GM23338 (cell line): ENCODE results near the gene METRN. TPM values are rescaled to one million over a fixed set of nuclear protein-coding genes. Genes with fewer than 3 reads are reported as not detected.

Source experiments
- ATAC-seq: fragments of 200-7000 bp; cut with Tn5 transposase; 3 replicates; pipeline ENCODE4 v1.9.1; 2020
- DNase-seq: peaks from one replicate; pipeline ENCODE4 v3.0.0-alpha.2; 2015; ENCODE audit warnings: low spot score
- H2AFZ ChIP-seq: fragments of 200-600 bp; sonication (generic); 2 replicates; pipeline ENCODE4 v1.8.0; 2016; ENCODE audit warnings: antibody characterized with exemption, mild to moderate bottlenecking, moderate library complexity
- H3F3A ChIP-seq: fragments of 200-600 bp; sonication (generic); replicated peaks from 2 replicates; pipeline ENCODE4 v1.8.0; 2017; ENCODE audit warnings: antibody characterized with exemption, mixed run types, low read depth
- H3K27ac ChIP-seq: fragments of 200-600 bp; sonication (generic); 2 replicates; pipeline ENCODE4 v1.6.1; 2016; ENCODE audit warnings: low read depth
- H3K27me3 ChIP-seq: fragments of 200-600 bp; sonication (generic); 2 replicates; pipeline ENCODE4 v1.8.0; 2016; ENCODE audit warnings: mild to moderate bottlenecking, mixed run types, moderate library complexity; ENCODE audit not compliant: insufficient read depth
- H3K36me3 ChIP-seq: fragments of 200-600 bp; sonication (generic); 2 replicates; pipeline ENCODE4 v1.8.0; 2016; ENCODE audit warnings: mild to moderate bottlenecking; ENCODE audit not compliant: insufficient read depth
- H3K4me1 ChIP-seq: fragments of 200-600 bp; sonication (generic); 2 replicates; pipeline ENCODE4 v1.8.0; 2016; ENCODE audit warnings: mild to moderate bottlenecking, moderate library complexity; ENCODE audit not compliant: insufficient read depth
- H3K4me2 ChIP-seq: fragments of 200-600 bp; sonication (generic); 2 replicates; pipeline ENCODE4 v1.7.1; 2017; ENCODE audit warnings: mixed run types
- H3K4me3 ChIP-seq: fragments of 200-600 bp; sonication (generic); 2 replicates; pipeline ENCODE4 v1.6.1; 2016; ENCODE audit warnings: mixed run types
- H3K79me2 ChIP-seq: fragments of 200-600 bp; sonication (generic); replicated peaks from 2 replicates; pipeline ENCODE4 v1.8.0; 2017; ENCODE audit warnings: mild to moderate bottlenecking; ENCODE audit not compliant: insufficient read depth
- H3K9me2 ChIP-seq: fragments of 200-600 bp; sonication (generic); 2 replicates; pipeline ENCODE4 v1.8.0; 2017; ENCODE audit not compliant: insufficient read depth
- H4K20me1 ChIP-seq: fragments of 200-600 bp; sonication (generic); replicated peaks from 2 replicates; pipeline ENCODE4 v1.8.0; 2017; ENCODE audit warnings: mild to moderate bottlenecking; ENCODE audit not compliant: insufficient read depth
- H3K27ac Mint-ChIP-seq: 2 replicates; pipeline ENCODE4 v1.8.0; 2020; ENCODE audit warnings: inconsistent platforms, mild to moderate bottlenecking, moderate library complexity, mixed read lengths
- H3K27me3 Mint-ChIP-seq: 3 replicates; pipeline ENCODE4 v1.8.0; 2022; ENCODE audit warnings: low read depth, mild to moderate bottlenecking, moderate library complexity, mixed read lengths, inconsistent platforms; ENCODE audit not compliant: insufficient read depth, poor library complexity
- H3K36me3 Mint-ChIP-seq: 3 replicates; pipeline ENCODE4 v1.8.0; 2021; ENCODE audit warnings: low read depth, mild to moderate bottlenecking, inconsistent platforms, moderate library complexity, mixed read lengths
- H3K4me1 Mint-ChIP-seq: 3 replicates; pipeline ENCODE4 v1.8.0; 2020; ENCODE audit warnings: mild to moderate bottlenecking, inconsistent platforms, mixed read lengths
- H3K4me3 Mint-ChIP-seq: 3 replicates; pipeline ENCODE4 v1.8.0; 2021; ENCODE audit warnings: moderate library complexity, mild to moderate bottlenecking, inconsistent platforms, mixed read lengths
- H3K9me3 Mint-ChIP-seq: 3 replicates; pipeline ENCODE4 v1.8.0; 2020; ENCODE audit warnings: moderate library complexity, mild to moderate bottlenecking, inconsistent platforms, mixed read lengths
- EZH2 ChIP-seq: fragments of 200-600 bp; sonication (generic); IDR thresholded peaks from one replicate; pipeline ENCODE4 v1.8.0; 2017; ENCODE audit warnings: antibody characterized with exemption, mild to moderate bottlenecking, low read depth; ENCODE audit not compliant: unreplicated experiment
- NANOG ChIP-seq: IDR thresholded peaks from 2 replicates; pipeline ENCODE4 v1.6.1; 2016; ENCODE audit warnings: antibody characterized with exemption, borderline replicate concordance
- REST ChIP-seq: IDR thresholded peaks from one replicate; pipeline ENCODE4 v1.6.1; 2018; ENCODE audit warnings: antibody characterized with exemption; ENCODE audit not compliant: unreplicated experiment
- ZNF114 ChIP-seq: fragments of 250-450 bp; sonication (Bioruptor Pico); IDR thresholded peaks from 2 replicates; pipeline ENCODE4 v1.5.0; 2020; ENCODE audit warnings: mild to moderate bottlenecking, moderate library complexity
- ZNF331 ChIP-seq: fragments of 250-450 bp; sonication (Bioruptor Pico); IDR thresholded peaks from 2 replicates; pipeline ENCODE4 v1.5.0; 2020; ENCODE audit warnings: low read depth, mild to moderate bottlenecking, moderate library complexity
- polyA plus RNA-seq: library from polyadenylated mRNA; unstranded; fragments of >200 nt; fragmentation: Nextera tagmentation; extraction: Ambion mirVana; gene quantifications from 2 replicates; pipeline ENCODE4 v1.2.1, GENCODE V29; 2016
- total RNA-seq: library from RNA; depleted of rRNA; stranded (reverse); fragments of >200 nt; shearing (Covaris generic); gene quantifications from 2 replicates; pipeline ENCODE4 v1.2.3, GENCODE V29; 2014
- TF ChIP-seq, protein P1 (sequence below): fragments of 250-450 bp; sonication (Bioruptor Pico); IDR thresholded peaks from 2 replicates; pipeline ENCODE4 v1.5.0; 2020; ENCODE audit warnings: mild to moderate bottlenecking, moderate library complexity

The METRN gene
- total and polyA plus RNA-seq, 2 experiments from 2014 or later, result 18.7 to 33.0 TPM

DNA sequence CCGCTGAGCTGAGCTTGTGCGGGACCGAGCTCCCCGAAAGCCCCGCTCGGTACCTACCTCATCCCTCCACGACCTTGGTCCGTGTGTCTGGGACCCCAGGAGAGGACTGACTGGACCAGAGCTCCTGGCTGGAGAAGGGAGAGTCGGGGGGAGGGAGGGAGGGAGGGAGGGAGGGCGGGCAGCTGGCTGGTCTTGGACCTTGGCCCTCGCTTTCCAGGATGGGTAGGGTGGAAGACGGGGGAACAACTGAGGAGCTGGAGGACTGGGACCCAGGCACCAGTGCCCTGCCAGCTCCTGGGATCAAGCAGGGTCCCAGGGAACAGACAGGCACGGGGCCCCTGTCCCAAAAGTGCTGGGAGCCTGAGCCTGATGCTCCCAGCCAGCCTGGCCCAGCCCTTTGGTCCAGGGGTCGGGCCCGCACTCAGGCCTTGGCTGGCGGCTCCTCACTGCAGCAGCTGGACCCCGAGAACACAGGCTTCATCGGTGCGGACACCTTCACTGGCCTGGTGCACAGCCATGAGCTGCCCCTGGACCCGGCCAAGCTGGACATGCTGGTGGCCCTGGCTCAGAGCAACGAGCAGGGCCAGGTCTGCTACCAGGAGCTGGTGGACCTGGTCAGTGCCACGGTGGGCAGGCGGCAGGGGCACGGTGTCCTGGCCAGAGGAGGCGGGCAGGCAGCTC, 38.9 kb upstream of the METRN start (continued):
- TF ChIP-seq EZH2, result no peak
- no peak for TF ChIP-seq REST
- no peak for TF ChIP-seq ZNF331 (CRISPR knock-in tag)

- H3K79me2 ChIP-seq, result peaks cover 9% of the 10 kb centered on the region; the same call in 1 of the 2 replicates
- no peaks in the 10 kb centered on the region for H3K36me3 ChIP-seq
- Mint-ChIP-seq H3K36me3 (peaks cover 13% of the 10 kb centered on the region), H3K4me1 (peaks cover 23% of the 10 kb centered on the region), H3K27ac (no peak overlapping the region; the same call in 1 of the 2 replicates), H3K27me3 (peaks cover 15% of the 10 kb centered on the region), H3K4me3 (peak overlapping the region; percentile 36; the same call in 2 of the 3 replicates), H3K9me3 (no peaks in the 10 kb centered on the region; the same call in 2 of the 3 replicates)
- H3K4me1 ChIP-seq, result peaks cover 11% of the 10 kb centered on the region; the same call in 1 of the 2 replicates
- H3K27ac ChIP-seq, result no peak overlapping the region
- peaks cover 23% of the 10 kb centered on the region for H3F3A ChIP-seq
- no peaks in the 10 kb centered on the region for H3K27me3 ChIP-seq
- TF ChIP-seq ZNF331 (CRISPR knock-in tag) (no peak), REST (no peak), ZNF114 (CRISPR knock-in tag) (no peak), NANOG (no peak)
- TF ChIP-seq, protein P1, sequence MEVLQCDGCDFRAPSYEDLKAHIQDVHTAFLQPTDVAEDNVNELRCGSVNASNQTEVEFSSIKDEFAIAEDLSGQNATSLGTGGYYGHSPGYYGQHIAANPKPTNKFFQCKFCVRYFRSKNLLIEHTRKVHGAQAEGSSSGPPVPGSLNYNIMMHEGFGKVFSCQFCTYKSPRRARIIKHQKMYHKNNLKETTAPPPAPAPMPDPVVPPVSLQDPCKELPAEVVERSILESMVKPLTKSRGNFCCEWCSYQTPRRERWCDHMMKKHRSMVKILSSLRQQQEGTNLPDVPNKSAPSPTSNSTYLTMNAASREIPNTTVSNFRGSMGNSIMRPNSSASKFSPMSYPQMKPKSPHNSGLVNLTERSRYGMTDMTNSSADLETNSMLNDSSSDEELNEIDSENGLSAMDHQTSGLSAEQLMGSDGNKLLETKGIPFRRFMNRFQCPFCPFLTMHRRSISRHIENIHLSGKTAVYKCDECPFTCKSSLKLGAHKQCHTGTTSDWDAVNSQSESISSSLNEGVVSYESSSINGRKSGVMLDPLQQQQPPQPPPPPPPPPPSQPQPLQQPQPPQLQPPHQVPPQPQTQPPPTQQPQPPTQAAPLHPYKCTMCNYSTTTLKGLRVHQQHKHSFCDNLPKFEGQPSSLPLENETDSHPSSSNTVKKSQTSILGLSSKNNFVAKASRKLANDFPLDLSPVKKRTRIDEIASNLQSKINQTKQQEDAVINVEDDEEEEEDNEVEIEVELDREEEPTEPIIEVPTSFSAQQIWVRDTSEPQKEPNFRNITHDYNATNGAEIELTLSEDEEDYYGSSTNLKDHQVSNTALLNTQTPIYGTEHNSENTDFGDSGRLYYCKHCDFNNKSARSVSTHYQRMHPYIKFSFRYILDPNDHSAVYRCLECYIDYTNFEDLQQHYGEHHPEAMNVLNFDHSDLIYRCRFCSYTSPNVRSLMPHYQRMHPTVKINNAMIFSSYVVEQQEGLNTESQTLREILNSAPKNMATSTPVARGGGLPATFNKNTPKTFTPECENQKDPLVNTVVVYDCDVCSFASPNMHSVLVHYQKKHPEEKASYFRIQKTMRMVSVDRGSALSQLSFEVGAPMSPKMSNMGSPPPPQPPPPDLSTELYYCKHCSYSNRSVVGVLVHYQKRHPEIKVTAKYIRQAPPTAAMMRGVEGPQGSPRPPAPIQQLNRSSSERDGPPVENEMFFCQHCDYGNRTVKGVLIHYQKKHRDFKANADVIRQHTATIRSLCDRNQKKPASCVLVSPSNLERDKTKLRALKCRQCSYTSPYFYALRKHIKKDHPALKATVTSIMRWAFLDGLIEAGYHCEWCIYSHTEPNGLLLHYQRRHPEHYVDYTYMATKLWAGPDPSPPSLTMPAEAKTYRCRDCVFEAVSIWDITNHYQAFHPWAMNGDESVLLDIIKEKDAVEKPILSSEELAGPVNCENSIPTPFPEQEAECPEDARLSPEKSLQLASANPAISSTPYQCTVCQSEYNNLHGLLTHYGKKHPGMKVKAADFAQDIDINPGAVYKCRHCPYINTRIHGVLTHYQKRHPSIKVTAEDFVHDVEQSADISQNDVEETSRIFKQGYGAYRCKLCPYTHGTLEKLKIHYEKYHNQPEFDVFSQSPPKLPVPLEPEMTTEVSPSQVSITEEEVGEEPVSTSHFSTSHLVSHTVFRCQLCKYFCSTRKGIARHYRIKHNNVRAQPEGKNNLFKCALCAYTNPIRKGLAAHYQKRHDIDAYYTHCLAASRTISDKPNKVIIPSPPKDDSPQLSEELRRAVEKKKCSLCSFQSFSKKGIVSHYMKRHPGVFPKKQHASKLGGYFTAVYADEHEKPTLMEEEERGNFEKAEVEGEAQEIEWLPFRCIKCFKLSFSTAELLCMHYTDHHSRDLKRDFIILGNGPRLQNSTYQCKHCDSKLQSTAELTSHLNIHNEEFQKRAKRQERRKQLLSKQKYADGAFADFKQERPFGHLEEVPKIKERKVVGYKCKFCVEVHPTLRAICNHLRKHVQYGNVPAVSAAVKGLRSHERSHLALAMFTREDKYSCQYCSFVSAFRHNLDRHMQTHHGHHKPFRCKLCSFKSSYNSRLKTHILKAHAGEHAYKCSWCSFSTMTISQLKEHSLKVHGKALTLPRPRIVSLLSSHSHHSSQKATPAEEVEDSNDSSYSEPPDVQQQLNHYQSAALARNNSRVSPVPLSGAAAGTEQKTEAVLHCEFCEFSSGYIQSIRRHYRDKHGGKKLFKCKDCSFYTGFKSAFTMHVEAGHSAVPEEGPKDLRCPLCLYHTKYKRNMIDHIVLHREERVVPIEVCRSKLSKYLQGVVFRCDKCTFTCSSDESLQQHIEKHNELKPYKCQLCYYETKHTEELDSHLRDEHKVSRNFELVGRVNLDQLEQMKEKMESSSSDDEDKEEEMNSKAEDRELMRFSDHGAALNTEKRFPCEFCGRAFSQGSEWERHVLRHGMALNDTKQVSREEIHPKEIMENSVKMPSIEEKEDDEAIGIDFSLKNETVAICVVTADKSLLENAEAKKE (CRISPR knock-in tag), result no peak
- no peaks in the 10 kb centered on the region for H3K9me2 ChIP-seq
- H2AFZ ChIP-seq, result no peak overlapping the region
- peak overlapping the region; percentile 74; the same call in 1 of the 2 replicates for H3K4me2 ChIP-seq
- no peak overlapping the region; the same call in 1 of the 2 replicates for H3K4me3 ChIP-seq
- DNase-seq (no peak), ATAC-seq (no peak)
- peaks cover 8% of the 10 kb centered on the region for H4K20me1 ChIP-seq
Observed at GRCh38 chr16:676565-676902, 38.4 kb upstream of the METRN start.
